ENCODE measurements around the gene ALDH1A2.
A peak's percentile ranks its signal among the peaks of the same experiment; 100 is the strongest.
"Not testable (repeated sequence)": the region's sequence is repeated elsewhere in the genome, so short reads cannot be mapped to it uniquely, and the experiment has no call there.

The ALDH1A2 gene

DNA sequence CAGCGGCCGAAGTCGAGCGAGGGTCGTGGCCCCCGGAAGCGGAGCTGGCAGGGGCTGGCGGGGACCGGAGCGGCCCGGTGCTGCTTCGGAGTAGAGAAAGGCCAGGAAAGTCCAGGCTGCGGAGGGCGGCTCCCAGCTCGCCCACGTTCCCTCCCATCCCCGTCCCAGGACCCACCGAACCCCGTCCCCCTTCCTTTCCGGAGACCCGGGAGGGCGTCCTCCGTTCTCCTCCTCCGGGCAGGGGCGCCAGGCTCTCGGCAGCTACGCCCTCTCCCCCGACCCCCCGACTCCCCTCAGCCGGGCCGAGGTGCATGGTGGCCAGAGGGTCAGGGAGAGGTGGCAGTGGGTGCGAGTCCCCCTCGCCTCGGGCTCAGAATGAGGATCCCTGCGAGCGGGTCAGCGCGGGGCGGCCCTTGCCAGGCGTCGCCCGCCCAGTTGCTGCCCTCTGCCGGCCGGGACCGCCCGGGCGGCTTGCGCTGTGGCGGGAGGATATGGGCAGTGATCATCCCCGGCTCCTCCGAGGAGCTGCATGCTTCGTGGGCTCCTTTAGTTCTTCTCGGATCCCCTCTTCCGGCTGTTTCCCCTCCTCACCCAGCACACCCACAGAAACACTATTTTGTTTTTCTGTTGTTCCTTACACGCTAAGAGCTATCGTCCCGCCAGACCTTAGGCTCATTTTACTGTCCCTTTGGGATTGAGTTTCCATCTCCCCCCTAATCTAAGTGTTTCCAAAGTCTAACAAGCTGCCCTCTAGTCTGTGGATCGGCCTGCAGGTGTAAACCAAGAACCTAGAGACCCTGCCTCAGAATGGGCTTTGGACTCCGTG, 744 bp upstream of the ALDH1A2 start:
- peak; percentile 15 for DNase-seq

- no peak for DNase-seq
Measured at GRCh38 chr15:58064980-58065444, 499 bp downstream of the ALDH1A2 start.

- no peak for DNase-seq
Measured at GRCh38 chr15:58064082-58064979, 1.2 kb downstream of the ALDH1A2 start.

GRCh38 chr15:58063614-58064013, 1.9 kb downstream of the ALDH1A2 start:
- DNase-seq = no peak

DNA sequence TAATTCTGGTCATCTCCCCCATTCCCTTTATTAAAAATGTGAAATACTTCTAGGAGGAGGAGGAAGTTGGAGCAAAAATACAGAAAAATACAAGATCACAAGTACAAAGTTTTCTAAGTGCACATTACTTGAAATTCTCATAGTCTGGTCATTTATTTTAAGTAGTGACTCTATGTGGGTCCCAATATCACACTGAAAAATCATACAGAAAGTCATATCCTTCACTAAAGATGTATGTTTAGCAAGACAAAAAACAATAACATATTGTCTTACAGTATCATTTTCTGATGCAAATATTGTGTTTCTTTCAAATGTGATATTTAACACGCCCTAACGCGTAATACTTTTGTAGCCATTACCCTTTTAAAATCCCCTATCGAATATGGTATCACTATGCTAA, 2.5 kb downstream of the ALDH1A2 start:
- no peak for DNase-seq

DNA sequence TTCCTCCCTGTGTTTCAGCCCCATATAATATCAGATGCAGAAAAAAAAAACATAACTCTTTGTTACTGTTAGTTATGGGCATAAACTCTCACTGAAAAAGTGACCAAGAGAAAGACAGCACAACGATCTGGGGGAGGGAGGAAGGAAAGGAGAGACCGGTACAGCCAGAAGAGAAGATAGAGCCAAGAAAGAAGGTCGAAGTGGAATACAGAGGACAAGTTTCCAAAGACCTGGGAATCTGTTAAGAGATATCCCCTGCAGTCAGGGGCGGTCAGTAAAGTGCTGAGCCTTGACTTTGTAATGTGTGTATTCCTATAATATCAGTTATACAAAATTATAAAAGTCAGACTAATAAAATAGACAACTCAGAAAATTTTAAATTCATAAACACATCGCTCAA, 3.3 kb downstream of the ALDH1A2 start:
- DNase-seq = no peak

DNA sequence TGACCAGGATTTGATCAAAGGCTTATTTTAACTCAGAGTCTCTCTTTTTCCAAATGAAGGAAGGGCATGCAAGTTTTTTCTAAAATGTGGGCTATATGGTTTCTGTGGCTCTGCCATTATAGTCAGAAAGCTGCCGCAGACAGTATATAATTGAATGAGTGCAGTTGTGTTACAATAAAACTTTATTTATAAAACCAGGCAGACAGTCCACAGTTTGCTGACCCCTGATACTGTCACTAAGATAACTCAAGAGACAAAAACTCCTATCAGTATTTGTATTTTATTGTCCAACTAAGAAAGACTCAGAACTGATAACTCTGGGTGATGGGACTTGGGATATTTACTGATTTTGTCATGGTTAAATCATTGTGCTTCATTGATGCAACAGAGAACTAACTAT, 4.9 kb downstream of the ALDH1A2 start:
- DNase-seq = no peak

DNA sequence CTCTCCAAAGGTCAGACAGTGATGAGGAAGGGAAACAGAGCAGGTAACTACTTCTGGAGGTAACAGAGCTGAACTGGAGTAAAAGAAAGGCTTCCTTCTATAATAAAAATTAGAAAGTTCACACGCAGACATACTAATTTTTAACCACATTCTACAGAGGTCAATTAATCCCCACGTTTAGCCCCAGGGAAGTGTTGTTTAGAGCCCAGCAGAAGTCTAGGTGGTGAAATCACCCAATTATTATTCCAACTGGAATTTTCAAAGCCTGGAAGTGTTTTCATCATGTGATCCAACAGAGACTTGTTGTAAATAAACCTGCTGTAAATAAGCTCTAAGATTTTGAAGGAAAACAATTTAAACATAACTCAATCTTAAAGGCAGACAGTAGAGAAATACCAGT, 6.8 kb downstream of the ALDH1A2 start:
- no peak for DNase-seq

GRCh38 chr15:58058073-58058472, 7.4 kb downstream of the ALDH1A2 start:
- DNase-seq = no peak

GRCh38 chr15:58057559-58057958, 8.0 kb downstream of the ALDH1A2 start:
- DNase-seq = no peak

GRCh38 chr15:58056015-58056414, 9.5 kb downstream of the ALDH1A2 start:
- DNase-seq = no peak

- peak; percentile 21 for DNase-seq
Measured at GRCh38 chr15:58053315-58054153, 12.0 kb downstream of the ALDH1A2 start.

- DNase-seq = no peak
Measured at GRCh38 chr15:58052334-58052733, 13.2 kb downstream of the ALDH1A2 start.

DNA sequence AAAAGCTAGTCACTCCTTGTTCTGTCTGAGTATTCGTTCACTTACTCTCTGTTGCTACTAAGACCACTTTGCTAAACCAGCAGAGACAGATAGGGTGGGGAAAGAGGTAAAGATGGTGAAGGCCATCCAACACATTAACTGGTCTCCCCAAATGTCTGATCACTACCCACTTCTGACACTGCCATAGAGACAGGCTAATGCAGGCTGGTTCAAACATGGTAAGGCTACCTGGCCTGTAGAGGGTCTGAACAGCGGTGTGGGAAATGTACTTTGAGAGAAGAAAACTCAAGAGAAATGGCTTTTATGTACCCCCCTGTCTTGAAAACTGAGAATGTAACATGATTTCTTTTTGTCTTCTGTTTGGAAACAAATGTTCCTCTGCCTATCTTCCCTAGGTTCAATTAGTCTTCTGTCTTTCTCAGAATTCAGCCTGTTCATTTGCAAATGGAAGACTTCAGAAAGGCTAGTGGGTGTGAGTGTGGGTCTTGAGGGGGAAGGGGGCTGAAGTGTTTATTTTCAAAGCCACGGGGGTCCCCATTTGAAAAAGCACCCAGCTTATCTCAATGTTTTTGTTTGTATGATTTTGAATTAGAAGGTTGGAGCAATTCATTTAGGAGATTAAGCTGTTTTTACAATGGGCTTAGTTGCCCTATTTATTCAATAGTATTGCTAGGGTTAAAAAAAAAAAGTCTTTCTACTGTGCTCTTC, 15.8 kb downstream of the ALDH1A2 start:
- DNase-seq = no peak

DNA sequence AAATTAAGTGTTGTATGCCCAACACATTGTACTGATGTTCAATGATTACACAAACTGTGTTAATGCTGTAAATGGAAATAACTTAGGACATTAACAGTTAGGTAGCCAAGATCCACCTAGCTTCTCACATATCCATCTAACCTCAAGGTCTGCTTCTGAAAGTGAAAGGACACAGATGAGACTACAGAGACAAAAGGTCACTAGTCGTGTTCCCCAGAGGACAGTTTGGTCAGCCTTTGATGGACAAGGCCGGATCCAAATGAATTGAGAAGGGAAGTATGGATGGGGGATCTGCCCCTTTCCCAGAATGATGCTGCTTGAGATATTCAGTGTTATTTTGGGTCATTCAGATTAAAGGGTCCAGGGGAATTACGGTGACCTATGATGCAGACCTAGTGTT, 17.2 kb downstream of the ALDH1A2 start:
- DNase-seq = no peak

GRCh38 chr15:58047149-58047548, 18.4 kb downstream of the ALDH1A2 start:
- DNase-seq = no peak

DNA sequence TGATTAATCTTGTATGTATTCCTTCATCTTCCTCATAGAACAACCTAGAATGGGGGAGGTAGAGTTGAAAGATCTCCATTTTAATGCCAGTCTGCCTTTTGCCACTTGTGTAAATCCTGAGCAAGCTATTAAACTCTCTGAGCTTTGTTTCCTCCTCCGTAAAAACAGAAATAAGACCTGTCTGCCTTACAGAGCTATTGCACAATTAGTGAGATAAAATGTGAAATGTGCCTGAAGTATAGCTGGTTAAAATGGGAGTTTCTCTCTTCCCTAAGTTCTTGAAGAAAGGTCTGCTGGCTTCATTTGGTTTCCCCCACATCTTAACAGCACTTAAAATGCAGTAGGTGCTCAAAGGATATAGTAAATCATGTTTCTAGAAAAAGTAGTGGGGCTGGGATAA, 19.0 kb downstream of the ALDH1A2 start:
- DNase-seq = no peak

GRCh38 chr15:58045376-58045775, 20.1 kb downstream of the ALDH1A2 start:
- not testable (repeated sequence) for DNase-seq

DNA sequence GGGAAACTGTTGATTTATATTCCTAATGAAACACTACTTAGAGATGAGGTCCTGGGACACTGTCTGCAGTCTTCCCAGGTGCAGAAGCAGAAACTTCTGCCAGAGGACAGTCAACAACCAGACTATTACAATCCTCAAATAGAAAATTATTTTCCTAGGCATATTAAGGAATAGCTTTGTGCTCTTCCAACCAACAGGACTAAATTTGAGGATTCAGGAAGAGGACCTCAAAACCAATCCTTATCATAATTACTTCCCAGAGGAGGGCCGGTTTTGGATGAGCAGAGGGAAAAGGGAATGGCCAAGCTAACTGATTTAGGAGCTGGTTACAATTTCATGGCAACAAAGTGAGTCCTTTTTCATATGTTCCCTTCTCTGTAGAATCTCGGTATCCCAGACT, 21.0 kb downstream of the ALDH1A2 start:
- no peak for DNase-seq

DNA sequence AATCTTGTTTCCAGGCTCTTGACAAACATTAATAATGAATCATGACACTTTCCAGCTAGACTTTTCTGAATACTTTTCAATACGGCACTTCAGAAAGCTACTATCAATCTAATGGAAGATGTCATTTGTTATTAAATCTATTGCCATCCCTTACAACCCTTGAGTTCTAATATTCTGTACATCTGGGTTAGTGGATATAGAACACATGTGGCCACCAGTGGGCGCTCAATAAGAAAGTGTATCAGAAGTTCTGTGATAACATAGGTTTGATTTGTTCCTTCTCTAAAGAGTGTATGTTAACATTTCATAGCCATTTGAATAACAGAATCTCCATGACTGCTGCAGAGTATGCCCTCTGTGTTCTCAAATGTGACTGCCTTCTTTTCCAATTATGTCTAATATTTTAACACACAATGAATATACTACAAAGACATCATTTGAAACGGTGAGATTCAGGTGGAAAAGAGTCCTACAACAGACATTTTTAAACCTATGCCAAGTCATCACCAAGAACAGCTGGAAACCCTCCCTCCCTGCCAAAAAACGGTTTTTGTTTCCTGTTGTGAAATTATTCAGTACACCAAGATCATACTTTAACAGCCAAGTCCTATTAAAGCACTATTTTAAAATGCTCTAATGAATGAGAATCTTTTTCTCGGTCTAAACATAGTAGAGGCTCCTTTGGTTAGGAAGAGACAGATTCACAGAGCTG, 22.2 kb downstream of the ALDH1A2 start:
- no peak for DNase-seq

DNA sequence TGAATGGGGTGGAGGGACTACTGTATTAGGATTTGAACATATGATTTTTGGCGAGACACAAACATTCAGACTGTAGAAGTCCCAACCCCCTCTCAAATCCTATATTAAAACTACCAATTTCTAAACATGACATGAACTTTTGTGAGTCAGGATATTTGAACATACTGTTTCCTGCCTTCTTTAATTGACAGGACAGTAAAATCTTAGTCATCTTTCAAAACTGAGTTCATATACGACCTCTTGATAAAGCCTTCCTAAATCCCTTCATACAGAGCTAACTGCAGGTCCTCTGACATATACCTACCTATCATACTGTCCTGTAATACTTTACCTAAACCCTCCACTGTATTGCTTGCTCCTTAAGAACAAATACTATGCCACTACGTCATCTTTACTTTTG, 23.5 kb downstream of the ALDH1A2 start:
- DNase-seq = no peak

GRCh38 chr15:58040150-58040549, 25.4 kb downstream of the ALDH1A2 start:
- no peak for DNase-seq
